Measurements from ENCODE around the gene PAPOLG.

The PAPOLG gene

DNA sequence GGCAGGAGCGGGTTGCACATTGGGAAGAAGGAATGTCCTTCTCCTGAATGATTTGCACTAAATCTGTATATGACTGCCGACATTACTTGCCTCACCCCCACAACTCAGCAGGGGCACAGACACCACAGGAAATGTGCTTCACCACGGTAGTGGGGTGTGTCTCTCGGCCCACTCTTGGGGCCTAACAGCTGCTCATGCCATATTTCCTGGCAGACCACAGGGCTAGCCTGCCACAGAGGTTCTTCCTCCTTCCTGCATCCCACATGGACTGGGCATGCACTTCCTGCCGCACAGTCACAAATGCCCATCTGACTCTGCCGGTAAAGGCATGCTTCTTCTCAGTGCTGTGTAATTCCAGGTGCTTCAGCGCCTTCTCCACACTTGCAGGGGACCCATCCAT is 10.3 kb upstream of the PAPOLG start:
- H3K4me1 Mint-ChIP-seq, result peaks cover 14% of the 10 kb centered on the region
- DNase-seq (ENCODE audit: low spot score in 2 of 2), result no peak
- H3K9me3 Mint-ChIP-seq, result no peaks in the 10 kb centered on the region
- no peak overlapping the region for H3K4me3 Mint-ChIP-seq
- peak; percentile 79 for ATAC-seq
- no peaks in the 10 kb centered on the region for H3K36me3 Mint-ChIP-seq
- peak overlapping the region; percentile 61 for H3K27ac Mint-ChIP-seq

DNA sequence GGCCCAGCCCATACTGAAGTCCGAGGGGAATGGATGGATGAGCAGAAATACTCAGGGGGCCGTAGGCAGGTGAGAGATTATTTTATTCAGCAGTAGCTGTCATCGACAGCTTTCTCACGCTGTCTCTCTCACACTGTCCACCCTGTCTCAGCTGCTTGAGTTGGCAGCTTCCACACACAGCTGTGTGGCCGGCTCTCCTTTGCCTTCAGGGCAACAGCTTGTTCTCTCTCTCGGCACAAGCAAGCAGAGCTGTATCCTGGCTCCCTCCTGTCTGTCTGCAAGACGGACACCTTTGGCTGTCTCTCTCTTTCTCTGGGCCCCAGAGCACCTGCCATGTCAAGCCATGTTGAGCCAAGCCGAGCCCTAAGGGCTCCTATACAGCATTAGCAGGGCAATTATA is 9.8 kb upstream of the PAPOLG start:
- ATAC-seq (no peak), DNase-seq (ENCODE audit: low spot score in 2 of 2) (no peak)
- H3K4me1 Mint-ChIP-seq, result peaks cover 14% of the 10 kb centered on the region

DNA sequence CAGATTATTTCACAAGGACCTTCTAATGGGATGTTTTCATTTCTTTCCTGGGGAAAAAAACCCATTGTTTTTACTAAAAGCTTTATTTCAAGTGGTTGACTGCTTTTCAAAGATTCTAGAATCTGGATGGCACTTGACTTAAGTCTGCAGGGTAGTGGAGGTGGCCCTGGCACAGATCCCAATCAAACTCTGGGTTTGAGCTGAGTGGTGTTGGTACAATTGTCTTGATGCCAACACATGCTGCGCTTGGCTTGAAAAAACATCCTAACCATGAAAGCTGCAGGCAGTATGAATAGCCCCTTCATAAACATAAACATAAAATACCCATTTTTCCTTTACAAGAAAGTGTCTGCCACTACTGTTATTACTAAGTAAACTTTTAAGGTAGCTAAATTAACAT is 3.6 kb downstream of the PAPOLG start:
- DNase-seq (ENCODE audit: low spot score in 2 of 2) (peak in 1 of 2 donors; percentile 17), ATAC-seq (no peak)
- Mint-ChIP-seq H3K4me1 (peaks cover 29% of the 10 kb centered on the region), H3K9me3 (no peaks in the 10 kb centered on the region), H3K4me3 (no peak overlapping the region), H3K27ac (no peak overlapping the region), H3K36me3 (peaks cover 66% of the 10 kb centered on the region)

More for the DNA sequence above, 9.8 kb upstream of the PAPOLG start:
- Mint-ChIP-seq H3K9me3 (no peaks in the 10 kb centered on the region), H3K27ac (peak overlapping the region; percentile 61), H3K36me3 (no peaks in the 10 kb centered on the region), H3K4me3 (no peak overlapping the region)

DNA sequence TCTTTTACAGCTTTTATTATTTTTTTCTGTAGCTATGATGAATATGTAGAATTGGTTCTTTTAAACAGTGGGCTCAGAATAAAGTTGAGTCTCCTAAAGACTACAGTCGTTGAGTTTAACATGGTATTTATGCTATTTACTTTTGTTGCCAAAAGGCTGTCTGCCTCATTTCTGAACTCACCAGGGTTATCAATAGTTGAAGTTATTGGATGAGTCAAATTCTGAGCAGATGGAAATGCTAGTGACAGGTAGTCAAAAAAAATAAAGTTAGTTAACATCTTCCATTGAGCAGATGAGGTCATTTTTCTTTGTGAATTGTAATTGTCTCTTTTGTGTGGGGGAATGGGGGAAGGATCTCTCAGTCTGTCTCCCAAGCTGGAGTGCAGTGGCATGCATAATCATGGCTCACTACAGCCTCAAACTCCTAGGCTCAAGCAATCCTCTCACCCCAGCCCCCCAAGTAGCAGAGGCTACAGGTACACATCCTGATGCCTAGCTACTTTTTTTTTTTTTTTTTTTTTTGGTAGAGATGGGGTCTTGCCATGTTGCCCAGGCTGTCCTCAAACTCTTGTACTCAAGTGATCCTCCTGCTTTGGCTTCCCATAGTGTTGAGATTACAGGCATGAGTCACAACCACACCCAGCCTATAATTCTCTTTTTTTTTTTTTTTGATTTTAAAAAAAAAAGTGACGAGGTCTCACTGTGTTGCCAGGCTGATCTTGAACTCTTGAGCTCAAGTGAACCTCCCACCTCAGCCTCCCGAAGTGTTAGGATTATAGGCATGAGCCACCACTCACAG is 8.9 kb downstream of the PAPOLG start:
- DNase-seq (ENCODE audit: low spot score in 2 of 2), result no peak
- peak; percentile 40 for ATAC-seq
- Mint-ChIP-seq H3K9me3 (no peaks in the 10 kb centered on the region), H3K4me1 (peaks cover 30% of the 10 kb centered on the region), H3K36me3 (peaks cover 97% of the 10 kb centered on the region), H3K4me3 (no peak overlapping the region), H3K27ac (no peak overlapping the region)

DNA sequence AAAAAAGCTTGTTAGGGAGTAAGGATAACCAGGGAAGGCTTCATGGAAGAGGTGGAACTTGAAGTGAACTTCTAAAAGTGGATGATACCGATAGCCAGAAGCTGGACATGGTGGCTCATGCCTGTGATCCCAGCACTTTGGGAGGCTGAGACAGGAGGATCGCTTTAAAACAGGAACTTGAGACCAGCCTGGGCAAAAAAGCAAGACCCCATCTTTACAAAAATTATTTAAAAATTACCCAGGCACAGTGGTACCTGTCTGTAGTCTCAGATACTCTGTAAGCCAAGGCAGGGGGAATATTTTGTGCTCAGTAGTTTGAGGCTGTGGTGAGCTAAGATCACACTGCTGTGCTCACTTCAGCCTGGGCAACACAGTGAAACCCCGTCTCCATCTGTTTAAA is 10.2 kb downstream of the PAPOLG start:
- no peaks in the 10 kb centered on the region for H3K9me3 Mint-ChIP-seq
- H3K27ac Mint-ChIP-seq, result no peak overlapping the region

DNA sequence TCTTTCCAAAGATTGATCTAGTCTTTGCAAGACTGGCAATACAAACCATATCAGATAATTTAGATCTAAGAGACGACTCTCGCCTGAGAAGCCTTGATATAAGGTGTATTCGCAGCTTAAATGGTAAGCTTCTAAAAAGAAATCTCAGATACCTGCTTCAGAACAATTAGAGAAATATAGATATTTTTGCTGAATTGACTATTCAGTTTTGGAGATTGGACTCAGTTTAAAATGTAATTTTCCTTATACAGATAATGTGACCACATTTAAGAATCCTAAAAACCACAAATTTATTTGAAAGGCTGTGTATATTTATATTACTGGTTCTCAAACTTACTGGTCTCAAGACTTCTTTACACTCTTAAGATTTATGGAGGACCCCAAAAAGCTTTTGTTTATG is 15.4 kb downstream of the PAPOLG start:
- ATAC-seq, result no peak
- Mint-ChIP-seq H3K4me1 (peaks cover 12% of the 10 kb centered on the region), H3K36me3 (peaks cover 97% of the 10 kb centered on the region), H3K4me3 (no peak overlapping the region), H3K9me3 (no peaks in the 10 kb centered on the region), H3K27ac (no peak overlapping the region)
- no peak for DNase-seq (ENCODE audit: low spot score in 2 of 2)

More for the DNA sequence above, 10.2 kb downstream of the PAPOLG start:
- Mint-ChIP-seq H3K36me3 (peaks cover 97% of the 10 kb centered on the region), H3K4me1 (peaks cover 19% of the 10 kb centered on the region), H3K4me3 (no peak overlapping the region)
- DNase-seq (ENCODE audit: low spot score in 2 of 2) (no peak), ATAC-seq (no peak)

DNA sequence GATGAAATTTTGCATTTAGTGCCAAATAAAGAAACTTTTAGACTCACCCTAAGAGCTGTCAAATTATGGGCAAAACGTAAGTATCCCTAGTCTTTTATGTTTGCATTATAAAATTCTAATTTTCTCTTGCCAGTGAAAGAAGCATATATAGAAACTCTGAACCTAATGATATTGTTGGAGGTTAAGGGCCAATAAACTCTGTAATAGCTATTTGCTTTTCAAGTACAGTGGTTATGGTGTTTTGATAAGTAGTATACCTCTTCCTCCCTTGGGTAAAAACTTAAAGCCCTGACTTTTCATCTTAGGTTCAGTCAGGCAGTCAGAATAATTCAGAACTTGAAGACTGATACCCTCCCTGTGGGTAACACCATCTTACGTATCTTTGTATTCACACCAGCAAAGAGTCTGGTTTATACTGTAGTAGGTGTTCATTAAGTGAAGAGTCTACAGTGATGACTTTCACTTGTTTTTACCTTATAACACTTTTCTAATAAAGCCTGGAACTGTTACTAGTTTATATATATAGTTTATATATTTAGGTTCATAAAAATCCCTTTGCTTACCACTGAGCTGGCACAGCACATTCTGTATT is 19.1 kb downstream of the PAPOLG start:
- H3K36me3 Mint-ChIP-seq, result peaks cover 99% of the 10 kb centered on the region

DNA sequence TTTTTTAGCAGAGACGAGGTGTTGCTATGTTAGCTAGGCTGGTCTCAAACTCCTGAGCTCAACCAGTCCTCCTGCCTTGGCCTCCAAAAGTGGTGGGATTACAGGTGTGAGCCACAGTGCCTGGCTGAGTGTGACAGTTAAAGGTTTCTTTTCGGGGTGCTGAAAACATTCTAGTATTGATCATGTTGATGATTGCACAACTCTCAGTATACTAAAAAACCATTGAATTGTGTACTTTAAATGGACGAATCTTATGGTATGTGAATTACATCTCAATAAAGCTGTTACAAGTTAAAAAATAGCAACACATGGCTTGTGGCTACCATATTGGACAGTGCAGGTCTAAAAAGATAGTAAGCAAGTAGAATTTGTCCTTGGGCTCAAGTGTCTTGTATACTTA is 22.3 kb downstream of the PAPOLG start:
- Mint-ChIP-seq H3K4me1 (no peaks in the 10 kb centered on the region), H3K27ac (no peak overlapping the region), H3K36me3 (peaks cover 99% of the 10 kb centered on the region), H3K4me3 (no peak overlapping the region), H3K9me3 (no peaks in the 10 kb centered on the region)
- no peak for DNase-seq (ENCODE audit: low spot score in 2 of 2)
- ATAC-seq, result no peak

More for the DNA sequence above, 19.1 kb downstream of the PAPOLG start:
- Mint-ChIP-seq H3K4me1 (no peaks in the 10 kb centered on the region), H3K9me3 (no peaks in the 10 kb centered on the region), H3K27ac (peak overlapping the region; percentile 17), H3K4me3 (no peak overlapping the region)
- ATAC-seq (no peak), DNase-seq (ENCODE audit: low spot score in 2 of 2) (no peak)

DNA sequence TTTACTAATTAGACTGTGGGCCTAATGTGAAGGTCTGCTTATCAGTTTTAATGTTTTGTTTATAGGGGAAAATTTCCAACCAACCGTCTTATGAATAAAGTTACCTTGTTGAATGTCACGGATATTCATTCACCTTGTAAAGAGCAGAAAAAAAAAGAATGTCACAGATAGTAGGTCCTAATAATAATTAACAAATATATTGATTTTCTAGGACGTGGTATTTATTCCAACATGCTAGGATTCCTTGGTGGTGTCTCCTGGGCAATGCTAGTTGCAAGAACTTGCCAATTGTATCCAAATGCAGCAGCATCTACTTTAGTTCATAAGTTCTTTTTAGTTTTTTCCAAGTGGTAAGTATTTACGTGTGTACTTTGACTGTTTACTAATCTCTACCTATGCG is 23.4 kb downstream of the PAPOLG start:
- Mint-ChIP-seq H3K4me1 (no peaks in the 10 kb centered on the region), H3K4me3 (no peak overlapping the region), H3K36me3 (peaks cover 99% of the 10 kb centered on the region), H3K27ac (no peak overlapping the region), H3K9me3 (no peaks in the 10 kb centered on the region)
- DNase-seq (ENCODE audit: low spot score in 2 of 2), result no peak
- no peak for ATAC-seq

DNA sequence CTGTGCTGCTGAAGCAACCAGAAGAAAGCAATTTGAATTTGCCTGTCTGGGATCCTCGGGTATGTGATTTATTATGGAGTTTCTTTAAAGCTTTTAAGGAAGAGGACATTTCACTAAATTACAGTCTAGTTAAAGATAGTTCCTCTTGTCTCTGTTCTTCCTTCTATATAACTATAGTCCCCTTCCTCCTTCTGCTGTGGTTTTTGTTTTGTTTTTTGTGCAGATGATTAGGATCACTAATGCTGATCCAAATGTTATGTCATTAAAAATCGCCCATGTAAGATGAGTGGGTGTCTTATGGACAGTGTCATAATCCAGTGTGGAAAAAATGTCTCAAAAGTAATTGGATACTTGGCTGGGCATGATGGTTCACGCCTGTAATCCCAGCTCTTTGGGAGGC is 24.7 kb downstream of the PAPOLG start:
- DNase-seq (ENCODE audit: low spot score in 2 of 2), result no peak
- H3K27ac Mint-ChIP-seq, result no peak overlapping the region

DNA sequence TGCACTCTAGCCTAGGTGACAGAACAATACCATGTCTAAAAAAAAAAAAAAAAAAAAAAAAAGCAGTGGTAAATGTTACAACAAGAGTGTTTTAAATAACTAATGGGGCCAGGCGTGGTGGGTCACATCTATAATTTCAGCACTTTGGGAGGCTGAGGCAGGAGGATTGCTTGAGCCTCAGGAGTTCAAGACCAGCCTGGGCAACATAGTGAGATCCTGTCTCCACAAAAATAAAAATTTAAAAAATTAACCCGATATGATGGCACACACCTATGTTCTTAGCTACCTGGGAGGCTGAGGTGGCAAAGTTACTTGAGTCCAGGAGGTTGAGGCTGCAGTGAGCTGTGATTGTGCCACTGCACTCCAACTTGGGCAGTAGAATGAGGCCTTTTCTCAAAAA is 37.1 kb downstream of the PAPOLG start:
- no peak for ATAC-seq
- peaks cover 11% of the 10 kb centered on the region for H3K4me1 Mint-ChIP-seq
- no peak overlapping the region for H3K27ac Mint-ChIP-seq
- H3K4me3 Mint-ChIP-seq, result no peak overlapping the region
- H3K9me3 Mint-ChIP-seq, result no peaks in the 10 kb centered on the region
- peaks cover 96% of the 10 kb centered on the region for H3K36me3 Mint-ChIP-seq
- DNase-seq (ENCODE audit: low spot score in 2 of 2), result no peak

More for the DNA sequence above, 24.7 kb downstream of the PAPOLG start:
- Mint-ChIP-seq H3K36me3 (peaks cover 99% of the 10 kb centered on the region), H3K4me3 (no peak overlapping the region), H3K9me3 (no peaks in the 10 kb centered on the region), H3K4me1 (no peaks in the 10 kb centered on the region)
- ATAC-seq, result no peak

DNA sequence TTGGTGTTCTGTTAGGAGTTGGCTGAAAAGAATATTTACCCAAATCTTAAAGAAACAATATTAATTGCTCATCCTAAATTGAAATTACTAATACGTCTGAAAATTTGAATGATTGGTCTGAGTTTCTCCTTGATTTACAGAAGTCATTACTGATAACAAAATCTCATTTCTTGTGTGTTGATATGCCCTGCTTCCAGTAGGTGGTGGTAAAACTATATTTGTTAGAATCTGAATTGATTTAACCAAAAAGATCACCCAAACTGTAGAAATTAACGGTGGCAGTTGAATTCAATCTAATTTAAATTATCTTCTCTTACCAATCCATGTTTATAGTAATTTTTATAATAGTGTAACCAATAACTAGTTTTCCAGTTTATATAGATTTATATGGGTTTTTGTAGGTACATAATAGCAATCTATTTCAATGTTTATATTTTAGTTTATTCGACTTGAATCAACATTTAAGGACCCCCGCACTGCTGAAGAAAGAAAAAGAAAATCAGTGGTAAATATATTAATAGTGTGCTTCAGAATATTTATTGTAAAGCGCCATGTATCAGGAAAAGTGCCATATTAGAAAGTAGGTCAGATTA is 38.3 kb downstream of the PAPOLG start:
- H3K4me3 Mint-ChIP-seq, result no peak overlapping the region

DNA sequence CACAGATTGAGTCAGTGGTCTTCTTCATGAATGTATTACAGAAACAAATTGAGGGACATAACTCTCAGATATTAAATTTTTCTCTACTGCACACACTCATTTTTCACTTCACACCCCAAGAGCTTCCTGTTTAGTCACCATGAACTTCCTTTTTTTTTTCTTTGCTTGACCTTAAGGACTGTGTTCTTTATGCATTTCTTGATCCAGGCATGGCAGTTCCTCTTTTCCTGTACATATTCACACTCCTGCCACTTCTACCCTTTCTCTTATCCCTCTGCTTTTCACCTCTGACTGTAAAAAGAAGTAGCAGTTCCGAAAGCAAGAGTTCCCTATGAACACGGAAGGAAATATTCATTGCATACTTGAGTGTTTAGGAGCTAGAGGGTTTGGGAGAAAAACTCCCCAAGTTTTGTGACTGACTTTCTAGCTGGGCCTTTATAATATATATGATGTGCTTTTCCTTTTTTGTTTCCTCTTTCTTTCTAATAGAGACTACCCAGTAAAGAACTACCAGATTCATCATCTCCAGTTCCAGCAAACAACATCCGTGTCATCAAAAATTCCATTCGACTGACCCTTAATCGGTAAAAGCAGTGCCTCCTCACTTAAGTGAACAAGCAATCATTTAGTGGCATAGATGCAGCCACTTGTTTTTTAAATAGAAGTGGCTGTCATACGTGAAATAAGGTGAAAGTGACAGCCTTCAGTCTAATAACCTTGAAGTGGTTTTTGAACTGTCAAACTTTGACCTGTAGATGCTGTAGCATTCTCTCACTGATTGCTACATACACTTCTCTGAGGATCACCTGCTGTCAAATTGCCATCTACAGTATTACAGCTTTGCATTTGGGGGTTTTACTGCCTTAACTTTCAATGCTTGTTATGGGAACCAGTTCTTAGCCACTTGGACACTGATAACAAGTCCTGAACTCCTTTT is 40.8 kb downstream of the PAPOLG start:
- peak overlapping the region; percentile 85 for H3K27ac Mint-ChIP-seq
- peaks cover 96% of the 10 kb centered on the region for H3K36me3 Mint-ChIP-seq
- H3K4me1 Mint-ChIP-seq, result peaks cover 11% of the 10 kb centered on the region
- DNase-seq (ENCODE audit: low spot score in 2 of 2) (no peak), ATAC-seq (peak; percentile 71)
- no peaks in the 10 kb centered on the region for H3K9me3 Mint-ChIP-seq
- H3K4me3 Mint-ChIP-seq, result peak overlapping the region; percentile 47

More for the DNA sequence above, 38.3 kb downstream of the PAPOLG start:
- peaks cover 98% of the 10 kb centered on the region for H3K36me3 Mint-ChIP-seq
- H3K4me1 Mint-ChIP-seq, result peaks cover 11% of the 10 kb centered on the region
- no peak for ATAC-seq
- no peak for DNase-seq (ENCODE audit: low spot score in 2 of 2)
- H3K27ac Mint-ChIP-seq, result no peak overlapping the region
- H3K9me3 Mint-ChIP-seq, result no peaks in the 10 kb centered on the region

DNA sequence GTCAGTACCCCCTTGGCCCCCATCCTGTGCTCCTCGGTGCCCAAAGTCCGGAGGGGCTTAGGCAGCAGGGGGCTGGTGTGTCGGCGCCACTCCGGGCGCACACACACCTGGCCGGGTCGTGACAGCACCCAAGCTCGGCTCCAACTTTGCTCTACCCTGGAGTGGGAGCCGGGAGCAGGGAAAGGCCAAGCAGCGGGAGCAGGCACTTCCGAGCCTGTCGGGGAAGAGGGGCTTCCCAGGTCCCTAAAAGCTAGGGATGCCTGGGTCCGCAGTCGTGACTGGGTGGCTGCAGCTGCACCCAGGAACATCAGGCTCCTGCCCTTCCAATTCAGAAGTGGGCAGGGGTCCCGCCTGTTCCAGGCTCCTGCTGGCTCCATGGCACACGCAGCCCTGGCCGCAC is 48.4 kb downstream of the PAPOLG start:
- no peaks in the 10 kb centered on the region for H3K9me3 Mint-ChIP-seq
- H3K4me3 Mint-ChIP-seq, result no peak overlapping the region
- ATAC-seq, result no peak
- H3K27ac Mint-ChIP-seq, result no peak overlapping the region
- H3K4me1 Mint-ChIP-seq, result peaks cover 37% of the 10 kb centered on the region
- peak in 1 of 2 donors; percentile 46 for DNase-seq (ENCODE audit: low spot score in 2 of 2)
- peaks cover 29% of the 10 kb centered on the region for H3K36me3 Mint-ChIP-seq

DNA sequence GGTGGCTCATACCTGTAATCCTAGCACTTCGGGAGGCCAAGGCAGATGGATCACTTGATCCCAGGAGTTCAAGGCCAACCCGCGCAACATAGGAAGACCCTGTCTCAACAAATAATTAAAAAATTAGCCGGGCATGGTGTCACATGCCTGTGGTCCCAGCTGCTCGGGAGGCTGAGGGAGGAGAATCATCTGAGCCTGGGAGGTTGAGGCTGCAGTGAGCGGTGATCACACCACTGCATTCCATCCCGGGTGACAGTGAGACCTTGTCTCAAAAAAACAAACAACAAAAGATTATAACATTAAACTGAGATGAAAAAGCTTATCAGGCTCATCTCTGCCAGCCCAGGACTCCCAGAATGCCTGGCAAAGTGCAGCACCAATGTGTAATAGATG is 50.5 kb downstream of the PAPOLG start:
- H3K4me3 Mint-ChIP-seq, result peak overlapping the region; percentile 30
- peaks cover 12% of the 10 kb centered on the region for H3K36me3 Mint-ChIP-seq
- no peak for DNase-seq (ENCODE audit: low spot score in 2 of 2)
- no peaks in the 10 kb centered on the region for H3K9me3 Mint-ChIP-seq
- no peak for ATAC-seq
- H3K4me1 Mint-ChIP-seq, result peaks cover 46% of the 10 kb centered on the region
- peak overlapping the region; percentile 63 for H3K27ac Mint-ChIP-seq
